ENCODE data around the gene PELI2. TPM values are rescaled to one million over a fixed set of nuclear protein-coding genes. Genes with fewer than 3 reads are reported as not detected.

The PELI2 gene
- total RNA-seq, 2 donors from 2014 or later, result 9.8 to 13.9 TPM

DNA sequence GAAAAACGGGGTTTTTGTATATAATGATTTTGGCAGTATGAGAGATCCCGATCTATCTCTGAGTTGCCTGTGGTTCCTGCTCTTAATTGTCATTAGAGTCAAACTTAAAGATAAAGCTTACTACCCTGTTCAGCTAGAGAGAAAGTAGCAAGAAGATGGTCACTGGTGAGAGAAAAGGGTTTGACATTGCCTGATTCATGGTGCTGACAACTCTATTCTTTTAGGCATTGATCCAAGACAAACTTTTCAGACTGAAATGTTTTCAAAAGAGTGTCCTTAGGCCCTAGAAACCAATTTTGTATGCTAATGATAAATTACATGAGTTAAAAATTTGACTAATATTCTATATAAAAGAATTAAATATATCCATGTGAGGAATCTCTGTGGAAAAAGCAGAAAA, 35.1 kb downstream of the PELI2 start:
- Histone ChIP-seq H3K27ac (no peak overlapping the region), H3K9me3 (no peaks in the 10 kb centered on the region), H3K9ac (ENCODE audit: low read depth in 2 of 2, low read length in 2 of 2) (no peak overlapping the region), H3K4me1 (no peaks in the 10 kb centered on the region), H3K36me3 (no peaks in the 10 kb centered on the region), H3K4me3 (no peak overlapping the region), H3K27me3 (no peaks in the 10 kb centered on the region)
- DNase-seq, result no peak
- intact Hi-C loops (cut with DNase I), result no loop called here
- TF ChIP-seq, protein P1, sequence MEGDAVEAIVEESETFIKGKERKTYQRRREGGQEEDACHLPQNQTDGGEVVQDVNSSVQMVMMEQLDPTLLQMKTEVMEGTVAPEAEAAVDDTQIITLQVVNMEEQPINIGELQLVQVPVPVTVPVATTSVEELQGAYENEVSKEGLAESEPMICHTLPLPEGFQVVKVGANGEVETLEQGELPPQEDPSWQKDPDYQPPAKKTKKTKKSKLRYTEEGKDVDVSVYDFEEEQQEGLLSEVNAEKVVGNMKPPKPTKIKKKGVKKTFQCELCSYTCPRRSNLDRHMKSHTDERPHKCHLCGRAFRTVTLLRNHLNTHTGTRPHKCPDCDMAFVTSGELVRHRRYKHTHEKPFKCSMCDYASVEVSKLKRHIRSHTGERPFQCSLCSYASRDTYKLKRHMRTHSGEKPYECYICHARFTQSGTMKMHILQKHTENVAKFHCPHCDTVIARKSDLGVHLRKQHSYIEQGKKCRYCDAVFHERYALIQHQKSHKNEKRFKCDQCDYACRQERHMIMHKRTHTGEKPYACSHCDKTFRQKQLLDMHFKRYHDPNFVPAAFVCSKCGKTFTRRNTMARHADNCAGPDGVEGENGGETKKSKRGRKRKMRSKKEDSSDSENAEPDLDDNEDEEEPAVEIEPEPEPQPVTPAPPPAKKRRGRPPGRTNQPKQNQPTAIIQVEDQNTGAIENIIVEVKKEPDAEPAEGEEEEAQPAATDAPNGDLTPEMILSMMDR (IDR thresholded peaks at IDR 0.05), result no peak

GRCh38 chr14:56154321-56154720, 36.1 kb downstream of the PELI2 start:
- no peaks in the 10 kb centered on the region for H3K9me3 ChIP-seq
- TF ChIP-seq, protein P1 (IDR thresholded peaks at IDR 0.05), result no peak
- no peak overlapping the region for H3K4me3 ChIP-seq
- no peaks in the 10 kb centered on the region for H3K36me3 ChIP-seq
- no peak overlapping the region for H3K27ac ChIP-seq
- intact Hi-C loops (cut with DNase I), result no loop called here
- H3K4me1 ChIP-seq, result no peaks in the 10 kb centered on the region
- no peak for DNase-seq
- H3K9ac ChIP-seq (ENCODE audit: low read depth in 2 of 2, low read length in 2 of 2), result no peak overlapping the region
- H3K27me3 ChIP-seq, result no peaks in the 10 kb centered on the region

DNA sequence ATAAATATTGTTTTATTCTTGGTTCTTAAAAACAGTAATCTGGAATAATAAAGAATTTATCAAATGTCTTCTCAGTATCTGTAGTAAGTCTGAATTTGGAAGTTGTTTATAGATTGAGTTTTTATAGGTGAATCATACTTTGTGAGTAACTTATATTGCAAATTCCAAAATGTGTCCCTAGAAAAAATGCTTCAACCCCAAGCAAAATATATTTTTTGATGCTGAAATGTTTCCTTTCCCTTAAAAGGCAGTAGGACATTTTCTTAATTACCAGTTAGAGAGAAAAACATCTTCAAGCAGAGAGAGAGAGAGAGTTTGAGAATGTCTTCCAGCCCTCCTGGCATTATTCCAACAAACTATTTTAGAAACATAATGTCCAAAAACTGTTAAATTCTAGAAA, 37.9 kb downstream of the PELI2 start:
- Histone ChIP-seq H3K4me3 (no peak overlapping the region), H3K27me3 (no peaks in the 10 kb centered on the region), H3K4me1 (no peaks in the 10 kb centered on the region), H3K9ac (ENCODE audit: low read depth in 2 of 2, low read length in 2 of 2) (no peak overlapping the region), H3K9me3 (no peaks in the 10 kb centered on the region), H3K27ac (no peak overlapping the region), H3K36me3 (no peaks in the 10 kb centered on the region)
- TF ChIP-seq, protein P1 (IDR thresholded peaks at IDR 0.05), result no peak
- intact Hi-C loops (cut with DNase I), result no loop called here
- DNase-seq, result no peak

- Histone ChIP-seq H3K4me3 (no peak overlapping the region), H3K36me3 (no peaks in the 10 kb centered on the region)
These were observed 40.9 kb downstream of the PELI2 start for GRCh38 chr14:56159066-56159465.

GRCh38 chr14:56160088-56160487, 41.9 kb downstream of the PELI2 start:
- intact Hi-C loops (cut with DNase I), result no loop called here
- H3K27me3 ChIP-seq, result no peaks in the 10 kb centered on the region
- no peak for DNase-seq
- no peak overlapping the region for H3K4me3 ChIP-seq
- H3K9ac ChIP-seq (ENCODE audit: low read depth in 2 of 2, low read length in 2 of 2), result no peak overlapping the region
- H3K4me1 ChIP-seq, result no peaks in the 10 kb centered on the region
- no peak overlapping the region for H3K27ac ChIP-seq
- TF ChIP-seq, protein P1 (IDR thresholded peaks at IDR 0.05), result no peak
- H3K36me3 ChIP-seq, result no peaks in the 10 kb centered on the region
- H3K9me3 ChIP-seq, result peaks cover 2% of the 10 kb centered on the region

More at GRCh38 chr14:56159066-56159465, 40.9 kb downstream of the PELI2 start:
- Histone ChIP-seq H3K4me1 (no peaks in the 10 kb centered on the region), H3K9ac (ENCODE audit: low read depth in 2 of 2, low read length in 2 of 2) (no peak overlapping the region), H3K9me3 (no peaks in the 10 kb centered on the region), H3K27me3 (no peaks in the 10 kb centered on the region), H3K27ac (no peak overlapping the region)
- intact Hi-C loops (cut with DNase I), result no loop called here
- TF ChIP-seq, protein P1 (IDR thresholded peaks at IDR 0.05), result no peak
- DNase-seq, result no peak

GRCh38 chr14:56161658-56162057, 43.4 kb downstream of the PELI2 start:
- no peaks in the 10 kb centered on the region for H3K4me1 ChIP-seq
- no peaks in the 10 kb centered on the region for H3K36me3 ChIP-seq
- peaks cover 2% of the 10 kb centered on the region for H3K9me3 ChIP-seq
- no peak overlapping the region for H3K4me3 ChIP-seq
- TF ChIP-seq, protein P1 (IDR thresholded peaks at IDR 0.05), result no peak
- intact Hi-C loops (cut with DNase I), result no loop called here
- H3K27ac ChIP-seq, result no peak overlapping the region
- H3K9ac ChIP-seq (ENCODE audit: low read depth in 2 of 2, low read length in 2 of 2), result no peak overlapping the region
- DNase-seq, result no peak
- no peaks in the 10 kb centered on the region for H3K27me3 ChIP-seq
